Vagina (tissue), 2 donors: Measurements from ENCODE around the gene WNK2.

Experiments
- POLR2A ChIP-seq, 2 donors: fragments of 450-650 bp; IDR thresholded peaks; one replicate each; pipeline ENCODE4 v1.6.1; 2017; ENCODE audit warnings: antibody characterized with exemption in 2 of 2, mild to moderate bottlenecking in 2 of 2, moderate library complexity in 2 of 2
- TF ChIP-seq, protein P1 (sequence below), 3 experiments: fragments of 450-650 bp in 2 of 3; fragments of 200-600 bp in 1 of 3; sonication (generic) in 1 of 3; IDR thresholded peaks; one replicate each; pipeline ENCODE4 v1.5.1; 2017 to 2019; ENCODE audit warnings: antibody characterized with exemption in 3 of 3, mild to moderate bottlenecking in 2 of 3, moderate library complexity in 2 of 3

- TF ChIP-seq, protein P1, sequence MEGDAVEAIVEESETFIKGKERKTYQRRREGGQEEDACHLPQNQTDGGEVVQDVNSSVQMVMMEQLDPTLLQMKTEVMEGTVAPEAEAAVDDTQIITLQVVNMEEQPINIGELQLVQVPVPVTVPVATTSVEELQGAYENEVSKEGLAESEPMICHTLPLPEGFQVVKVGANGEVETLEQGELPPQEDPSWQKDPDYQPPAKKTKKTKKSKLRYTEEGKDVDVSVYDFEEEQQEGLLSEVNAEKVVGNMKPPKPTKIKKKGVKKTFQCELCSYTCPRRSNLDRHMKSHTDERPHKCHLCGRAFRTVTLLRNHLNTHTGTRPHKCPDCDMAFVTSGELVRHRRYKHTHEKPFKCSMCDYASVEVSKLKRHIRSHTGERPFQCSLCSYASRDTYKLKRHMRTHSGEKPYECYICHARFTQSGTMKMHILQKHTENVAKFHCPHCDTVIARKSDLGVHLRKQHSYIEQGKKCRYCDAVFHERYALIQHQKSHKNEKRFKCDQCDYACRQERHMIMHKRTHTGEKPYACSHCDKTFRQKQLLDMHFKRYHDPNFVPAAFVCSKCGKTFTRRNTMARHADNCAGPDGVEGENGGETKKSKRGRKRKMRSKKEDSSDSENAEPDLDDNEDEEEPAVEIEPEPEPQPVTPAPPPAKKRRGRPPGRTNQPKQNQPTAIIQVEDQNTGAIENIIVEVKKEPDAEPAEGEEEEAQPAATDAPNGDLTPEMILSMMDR (IDR thresholded peaks at IDR 0.05): no peak
- TF ChIP-seq POLR2A (IDR thresholded peaks at IDR 0.05): no peak
These were observed 17.0 kb downstream of the WNK2 start for GRCh38 chr9:93200989-93201334.
